Breast epithelium (tissue), 3 donors: ENCODE results near the gene DACH1.

Experiments used
- POLR2A ChIP-seq: fragments of 450-650 bp; IDR thresholded peaks from one replicate; pipeline ENCODE4 v1.6.1; 2016; ENCODE audit warnings: antibody characterized with exemption, mild to moderate bottlenecking, moderate library complexity
- TF ChIP-seq, protein P1 (sequence below), 3 donors: fragments of 450-650 bp; IDR thresholded peaks; one replicate each; pipeline ENCODE4 v1.5.1; 2016 to 2017; ENCODE audit warnings: antibody characterized with exemption in 3 of 3, mild to moderate bottlenecking in 3 of 3, moderate library complexity in 3 of 3

DNA sequence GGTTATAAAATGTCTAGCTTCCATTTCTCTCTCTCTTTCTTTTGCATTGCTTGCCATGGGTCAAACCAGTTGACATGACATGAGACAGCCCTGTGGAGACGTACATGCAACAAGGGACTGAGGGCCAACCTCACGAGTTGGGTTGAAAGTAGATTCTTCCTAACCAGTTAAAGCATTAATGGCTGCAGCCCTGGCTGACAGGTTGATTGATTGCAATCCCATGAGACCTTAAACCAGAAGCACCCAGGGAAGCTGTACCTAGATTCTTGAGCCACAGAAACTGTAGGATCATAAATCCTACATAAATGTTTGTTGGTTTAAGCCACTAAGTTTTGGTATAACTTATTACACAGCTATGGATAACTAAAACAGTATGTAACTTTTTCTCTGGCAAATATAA is 373.8 kb downstream of the DACH1 start:
- TF ChIP-seq, protein P1, sequence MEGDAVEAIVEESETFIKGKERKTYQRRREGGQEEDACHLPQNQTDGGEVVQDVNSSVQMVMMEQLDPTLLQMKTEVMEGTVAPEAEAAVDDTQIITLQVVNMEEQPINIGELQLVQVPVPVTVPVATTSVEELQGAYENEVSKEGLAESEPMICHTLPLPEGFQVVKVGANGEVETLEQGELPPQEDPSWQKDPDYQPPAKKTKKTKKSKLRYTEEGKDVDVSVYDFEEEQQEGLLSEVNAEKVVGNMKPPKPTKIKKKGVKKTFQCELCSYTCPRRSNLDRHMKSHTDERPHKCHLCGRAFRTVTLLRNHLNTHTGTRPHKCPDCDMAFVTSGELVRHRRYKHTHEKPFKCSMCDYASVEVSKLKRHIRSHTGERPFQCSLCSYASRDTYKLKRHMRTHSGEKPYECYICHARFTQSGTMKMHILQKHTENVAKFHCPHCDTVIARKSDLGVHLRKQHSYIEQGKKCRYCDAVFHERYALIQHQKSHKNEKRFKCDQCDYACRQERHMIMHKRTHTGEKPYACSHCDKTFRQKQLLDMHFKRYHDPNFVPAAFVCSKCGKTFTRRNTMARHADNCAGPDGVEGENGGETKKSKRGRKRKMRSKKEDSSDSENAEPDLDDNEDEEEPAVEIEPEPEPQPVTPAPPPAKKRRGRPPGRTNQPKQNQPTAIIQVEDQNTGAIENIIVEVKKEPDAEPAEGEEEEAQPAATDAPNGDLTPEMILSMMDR (IDR thresholded peaks at IDR 0.05), result no peak
- no peak for TF ChIP-seq POLR2A
